NCI-H2196 (cell line): Measurements from ENCODE around the gene ELFN1.

ENCODE experiments used
- DNase-seq: peaks from one replicate; lab custom pipeline; 2025; ENCODE audit not compliant: unreplicated experiment; lab: John Stamatoyannopoulos, UW

Gene ELFN1

GRCh38 chr7:1669954-1670893 is at the start of gene ELFN1:
Gene ELFN1 (plus strand): TSS chr7:1670277. CDS start chr7:1744597, 74,320 bp downstream.
- peak; percentile 37 for DNase-seq

GRCh38 chr7:1620835-1621234 is 49.2 kb upstream of the ELFN1 start:
- DNase-seq: no peak

GRCh38 chr7:1621718-1622117 is 48.4 kb upstream of the ELFN1 start:
- DNase-seq: no peak

GRCh38 chr7:1622441-1622840 is 47.6 kb upstream of the ELFN1 start:
- no peak for DNase-seq

GRCh38 chr7:1623810-1624209 is 46.3 kb upstream of the ELFN1 start:
- DNase-seq: no peak

GRCh38 chr7:1624999-1625927 is 44.8 kb upstream of the ELFN1 start:
- no peak for DNase-seq

- no peak for DNase-seq
Measured at GRCh38 chr7:1626769-1627168, 43.3 kb upstream of the ELFN1 start.

- DNase-seq: no peak
Measured at GRCh38 chr7:1630700-1631336, 39.3 kb upstream of the ELFN1 start.

- DNase-seq: no peak
Measured at GRCh38 chr7:1631678-1632077, 38.4 kb upstream of the ELFN1 start.

GRCh38 chr7:1632506-1632905 is 37.6 kb upstream of the ELFN1 start:
- DNase-seq: no peak

- DNase-seq: no peak
Measured at GRCh38 chr7:1632916-1633785, 36.9 kb upstream of the ELFN1 start.

GRCh38 chr7:1635401-1635800 is 34.7 kb upstream of the ELFN1 start:
- no peak for DNase-seq

GRCh38 chr7:1637155-1637554 is 32.9 kb upstream of the ELFN1 start:
- no peak for DNase-seq

- DNase-seq: peak; percentile 88
Measured at GRCh38 chr7:1638215-1638661, 31.8 kb upstream of the ELFN1 start.

- no peak for DNase-seq
Measured at GRCh38 chr7:1639071-1639470, 31.0 kb upstream of the ELFN1 start.

- DNase-seq: no peak
Measured at GRCh38 chr7:1639532-1640175, 30.4 kb upstream of the ELFN1 start.

- DNase-seq: no peak
Measured at GRCh38 chr7:1640376-1641172, 29.5 kb upstream of the ELFN1 start.

- no peak for DNase-seq
Measured at GRCh38 chr7:1641173-1641572, 28.9 kb upstream of the ELFN1 start.
